OCI-LY7 (cell line): ENCODE data around the gene MAGEA12.

Experiments
- CTCF ChIP-seq: fragments of 200-600 bp; sonication (generic); conservative IDR thresholded peaks from 2 replicates; pipeline ENCODE4 v1.5.1; 2014; ENCODE audit warnings: mild to moderate bottlenecking, antibody characterized with exemption, low read length, moderate library complexity, mixed read lengths
- EZH2phosphoT487 ChIP-seq: fragments of 200-600 bp; sonication (generic); IDR thresholded peaks from 2 replicates; pipeline ENCODE4 v1.6.1; 2018; ENCODE audit warnings: low read depth, borderline replicate concordance, mild to moderate bottlenecking, mixed run types, antibody characterized with exemption, low read length, moderate library complexity, mixed read lengths

- TF ChIP-seq CTCF = no peak
- no peak for TF ChIP-seq EZH2phosphoT487
These were observed at the start of gene MAGEA12, which contains the start of gene CSAG1 for GRCh38 chrX:152733261-152733975.
